Transverse colon (tissue), 4 donors: Measurements from ENCODE around the gene TAF4. TPM values are rescaled to one million over a fixed set of nuclear protein-coding genes. Genes with fewer than 3 reads are reported as not detected.
"Not testable (repeated sequence)": the region's sequence is repeated elsewhere in the genome, so short reads cannot be mapped to it uniquely, and the experiment has no call there.

Experiments
- DNase-seq: peaks from one replicate; pipeline ENCODE4 v3.0.0-alpha.2; 2019
- H3K27ac ChIP-seq, 4 donors: fragments of 200-600 bp; sonication (generic); 2 replicates each; pipeline ENCODE4 v1.5.1; 2016 to 2018; ENCODE audit warnings: inconsistent platforms in 4 of 4
- H3K27me3 ChIP-seq: fragments of 200-600 bp; sonication (generic); 2 replicates; pipeline ENCODE4 v1.5.1; 2017; ENCODE audit warnings: inconsistent platforms
- H3K36me3 ChIP-seq, 4 donors: fragments of 200-600 bp; sonication (generic); 2 replicates each; pipeline ENCODE4 v1.5.1; 2017 to 2019; ENCODE audit warnings: inconsistent platforms in 4 of 4
- H3K4me1 ChIP-seq, 4 donors: fragments of 200-600 bp; sonication (generic); 2 replicates each; pipeline ENCODE4 v1.5.1; 2017 to 2020; ENCODE audit warnings: inconsistent platforms in 4 of 4
- H3K4me3 ChIP-seq, 4 donors: fragments of 200-600 bp; sonication (generic); 1 replicate in 1 of 4; 2 replicates in 3 of 4; pipeline versions ENCODE4 v1.5.1 to v1.6.1; 2017 to 2019; ENCODE audit warnings: inconsistent platforms in 4 of 4
- H3K9me3 ChIP-seq, 2 donors: fragments of 200-600 bp; sonication (generic); 2 replicates each; pipeline ENCODE4 v1.5.1; 2017 to 2019; ENCODE audit warnings: inconsistent platforms in 2 of 2
- EP300 ChIP-seq: sonication (generic); formaldehyde crosslinking; IDR thresholded peaks from one replicate; pipeline ENCODE4 v1.6.1; 2017; ENCODE audit warnings: antibody characterized with exemption, low read depth
- POLR2A ChIP-seq: fragments of 450-650 bp; IDR thresholded peaks from one replicate; pipeline ENCODE4 v1.6.1; 2016; ENCODE audit warnings: antibody characterized with exemption, mild to moderate bottlenecking, moderate library complexity
- POLR2AphosphoS5 ChIP-seq, 3 donors: sonication (generic); formaldehyde crosslinking; IDR thresholded peaks; one replicate each; pipeline ENCODE4 v1.6.1; 2016; ENCODE audit warnings: antibody characterized with exemption in 3 of 3
- WGBS, 2 donors: methylation state at CpG; one replicate each; pipeline ENCODE4 v1.1.5; 2018; ENCODE audit warnings: low coverage in 1 of 2; 5-methylcytosine and 5-hydroxymethylcytosine counted together
- in situ Hi-C, 4 donors: fragments of 200-750 bp; cut with MboI; loops; one replicate each; pipeline versions ENCODE4 v1.15.0 to v1.15.1; 2017; ENCODE audit warnings: low sequenced_read_pairs in 3 of 4, low pct_ligation_motif_present in 1 of 4, low pct_unique_long_range_greater_than_20kb in 1 of 4
- intact Hi-C: fragments of 100-400 bp; cut with DNase I; formaldehyde crosslinking; loops from one replicate; pipeline ENCODE4 v1.15.1; 2023; ENCODE audit warnings: low total_unique reads
- total RNA-seq, 4 donors: library from RNA; depleted of rRNA; stranded (reverse); fragments of >200 nt; gene quantifications; one replicate each; pipeline ENCODE4 v1.1.0, GENCODE V29; 2016
- TF ChIP-seq, protein P1 (sequence below), 5 experiments: fragments of 200-600 bp in 3 of 5; fragments of 450-650 bp in 2 of 5; sonication (generic) in 3 of 5; IDR thresholded peaks; 1 replicate in 2 of 5; 2 replicates in 3 of 5; pipeline ENCODE4 v1.5.1; 2016 to 2017; ENCODE audit warnings: antibody characterized with exemption in 5 of 5, inconsistent platforms in 3 of 5, mild to moderate bottlenecking in 2 of 5, moderate library complexity in 1 of 5

Gene TAF4
- total RNA-seq, 4 donors from 2014 or later, result 18.9 to 39.5 (median 24.3) TPM

DNA sequence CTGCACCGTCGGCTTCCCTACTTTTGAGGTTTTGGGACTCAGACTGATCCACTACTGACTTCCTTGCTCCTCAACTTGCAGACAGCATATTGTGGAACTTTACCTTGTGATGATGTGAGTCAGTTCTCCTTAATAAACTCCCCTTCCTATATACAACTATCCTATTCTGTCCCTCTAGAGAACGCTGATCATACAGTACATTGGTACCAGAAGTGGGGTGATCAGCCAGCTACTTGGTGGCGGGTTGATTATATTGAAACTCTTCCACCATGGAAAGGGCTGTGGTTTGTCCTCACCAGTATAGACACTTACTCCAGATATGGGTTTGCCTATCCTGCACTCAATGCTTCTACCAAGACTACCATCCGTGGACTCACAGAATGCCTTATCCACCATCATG is 7.6 kb upstream of the TAF4 start:
- DNase-seq, result no peak
- Histone ChIP-seq H3K4me3 (no peak overlapping the region), H3K9me3 (peaks cover 17 to 20% of the 10 kb centered on the region in 2 donors), H3K27me3 (no peaks in the 10 kb centered on the region), H3K27ac (no peak overlapping the region), H3K36me3 (no peaks in the 10 kb centered on the region), H3K4me1 (peaks cover 8 to 22% (median 14%) of the 10 kb centered on the region in 4 donors)
- WGBS, 2 donors, result 93 to 96% methylated on average over 3 to 5 of the region's 5 CpGs
- TF ChIP-seq, protein P1, sequence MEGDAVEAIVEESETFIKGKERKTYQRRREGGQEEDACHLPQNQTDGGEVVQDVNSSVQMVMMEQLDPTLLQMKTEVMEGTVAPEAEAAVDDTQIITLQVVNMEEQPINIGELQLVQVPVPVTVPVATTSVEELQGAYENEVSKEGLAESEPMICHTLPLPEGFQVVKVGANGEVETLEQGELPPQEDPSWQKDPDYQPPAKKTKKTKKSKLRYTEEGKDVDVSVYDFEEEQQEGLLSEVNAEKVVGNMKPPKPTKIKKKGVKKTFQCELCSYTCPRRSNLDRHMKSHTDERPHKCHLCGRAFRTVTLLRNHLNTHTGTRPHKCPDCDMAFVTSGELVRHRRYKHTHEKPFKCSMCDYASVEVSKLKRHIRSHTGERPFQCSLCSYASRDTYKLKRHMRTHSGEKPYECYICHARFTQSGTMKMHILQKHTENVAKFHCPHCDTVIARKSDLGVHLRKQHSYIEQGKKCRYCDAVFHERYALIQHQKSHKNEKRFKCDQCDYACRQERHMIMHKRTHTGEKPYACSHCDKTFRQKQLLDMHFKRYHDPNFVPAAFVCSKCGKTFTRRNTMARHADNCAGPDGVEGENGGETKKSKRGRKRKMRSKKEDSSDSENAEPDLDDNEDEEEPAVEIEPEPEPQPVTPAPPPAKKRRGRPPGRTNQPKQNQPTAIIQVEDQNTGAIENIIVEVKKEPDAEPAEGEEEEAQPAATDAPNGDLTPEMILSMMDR (IDR thresholded peaks at IDR 0.05), result no peak
- no peak for TF ChIP-seq EP300
- TF ChIP-seq POLR2AphosphoS5 (IDR thresholded peaks at IDR 0.05), result no peak
- no peak for TF ChIP-seq POLR2A
- in situ Hi-C loops, result no loop called here
- intact Hi-C loops, result no loop called here

DNA sequence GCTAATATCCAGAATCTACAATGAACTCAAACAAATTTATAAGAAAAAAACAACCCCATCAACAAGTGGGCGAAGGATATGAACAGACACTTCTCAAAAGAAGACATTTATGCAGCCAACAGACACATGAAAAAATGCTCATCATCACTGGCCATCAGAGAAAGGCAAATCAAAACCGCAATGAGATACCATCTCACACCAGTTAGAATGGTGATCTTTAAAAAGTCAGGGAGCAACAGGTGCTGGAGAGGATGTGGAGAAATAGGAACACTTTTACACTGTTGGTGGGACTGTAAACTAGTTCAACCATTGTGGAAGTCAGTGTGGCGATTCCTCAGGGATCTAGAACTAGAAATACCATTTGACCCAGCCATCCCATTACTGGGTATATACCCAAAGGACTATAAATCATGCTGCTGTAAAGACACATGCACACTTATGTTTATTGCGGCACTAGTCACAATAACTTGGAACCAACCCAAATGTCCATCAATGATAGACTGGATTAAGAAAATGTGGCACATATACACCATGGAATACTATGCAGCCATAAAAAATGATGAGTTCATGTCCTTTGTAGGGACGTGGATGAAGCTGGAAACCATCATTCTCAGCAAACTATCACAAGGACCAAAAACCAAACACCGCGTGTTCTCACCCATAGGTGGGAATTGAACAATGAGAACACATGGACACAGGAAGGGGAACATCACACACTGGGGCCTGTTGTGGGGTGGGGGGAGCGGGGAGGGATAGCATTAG is 6.2 kb upstream of the TAF4 start:
- DNase-seq, H3K4me3 ChIP-seq, in situ Hi-C loops, intact Hi-C loops, H3K27me3 ChIP-seq, H3K36me3 ChIP-seq, H3K27ac ChIP-seq: not testable (repeated sequence)
- 73 to 95% methylated on average over 2 to 8 of the region's 8 CpGs for WGBS, 2 donors
- H3K9me3 ChIP-seq, result peaks cover 17 to 20% of the 10 kb centered on the region in 2 donors
- peaks cover 23 to 37% (median 29%) of the 10 kb centered on the region in 4 donors for H3K4me1 ChIP-seq

DNA sequence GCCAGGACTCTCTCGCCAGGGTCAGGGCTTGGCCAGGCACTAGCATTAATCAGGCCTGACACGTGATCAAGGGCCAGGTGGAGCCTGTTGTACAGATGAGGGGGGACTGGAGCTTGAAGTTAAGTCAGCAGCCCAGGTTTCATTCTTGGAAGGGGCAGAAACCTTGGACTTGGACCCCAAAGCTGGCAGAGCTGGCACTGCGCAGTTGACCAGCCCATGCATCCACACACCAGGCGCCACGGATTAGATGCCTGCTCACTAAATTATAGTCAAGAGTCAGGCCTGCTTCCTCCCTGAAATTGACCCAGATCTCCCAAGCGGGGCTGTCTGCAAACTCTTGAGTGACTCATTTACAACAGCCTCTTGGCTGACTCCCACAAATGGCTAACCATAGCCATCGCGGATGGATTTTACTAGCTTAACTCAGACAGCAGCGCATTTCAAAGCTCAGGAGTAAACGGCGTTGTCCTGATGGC is 4.1 kb upstream of the TAF4 start:
- Histone ChIP-seq H3K9me3 (peaks cover 1 to 7% of the 10 kb centered on the region in 2 donors), H3K4me1 (peaks cover 27 to 41% (median 31%) of the 10 kb centered on the region in 4 donors), H3K4me3 (no peak overlapping the region), H3K27ac (peak overlapping the region; percentile 58 to 75 (median 65)), H3K27me3 (no peaks in the 10 kb centered on the region), H3K36me3 (no peaks in the 10 kb centered on the region)
- DNase-seq, result peak; percentile 73
- TF ChIP-seq, protein P1 (IDR thresholded peaks at IDR 0.05), result no peak
- TF ChIP-seq POLR2A, result no peak
- TF ChIP-seq EP300, result no peak
- TF ChIP-seq POLR2AphosphoS5 (IDR thresholded peaks at IDR 0.05), result peak in 2 of 3 donors; percentile 8 to 25
- 45 to 53% methylated on average over 3 to 11 of the region's 11 CpGs for WGBS, 2 donors
- in situ Hi-C loops, result loop anchor here in 2 of 4 donors (10.0 kb wide), 1 partner anchor 55 kb away; the partner anchor contains the start of gene LSM14B (in 2 of the 2)
- intact Hi-C loops, result loop anchor here (5.0 kb wide), 1 partner anchor 53 kb away; the partner anchor contains the start of gene LSM14B

DNA sequence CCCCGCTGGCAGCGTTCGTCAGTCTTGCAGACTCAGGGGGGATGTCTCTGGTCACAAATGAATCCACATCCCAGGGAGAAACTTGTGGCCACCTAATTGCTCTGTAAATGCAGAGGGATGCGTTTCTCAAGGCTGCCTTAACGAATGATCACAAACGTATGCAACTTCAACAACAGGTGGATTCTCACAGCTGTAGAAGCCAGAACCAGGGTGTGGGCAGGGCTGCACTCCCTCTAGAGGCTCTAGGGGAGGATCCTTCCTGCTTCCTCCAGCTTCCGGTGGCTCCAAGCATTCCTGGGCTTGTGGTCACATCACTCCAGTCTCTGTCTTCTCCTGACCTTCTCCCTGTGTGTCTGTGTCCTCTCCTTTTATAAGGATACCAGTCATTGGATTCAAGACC is 3.3 kb upstream of the TAF4 start:
- Histone ChIP-seq H3K4me1 (peaks cover 33 to 46% (median 34%) of the 10 kb centered on the region in 4 donors), H3K27me3 (no peaks in the 10 kb centered on the region), H3K9me3 (peaks cover 0 to 6% of the 10 kb centered on the region in 2 donors), H3K27ac (peak overlapping the region; percentile 58 to 90 (median 65)), H3K4me3 (no peak overlapping the region), H3K36me3 (no peaks in the 10 kb centered on the region)
- intact Hi-C loops, result loop anchor here (5.0 kb wide), 1 partner anchor 53 kb away; the partner anchor contains the start of gene LSM14B
- in situ Hi-C loops, result loop anchor here in 2 of 4 donors (10.0 kb wide), 1 partner anchor 56 kb away; the partner anchor contains the start of gene LSM14B (in 2 of the 2)
- WGBS, 2 donors, result 59% methylated on average over 7 of the region's 7 CpGs; no CpG with 5 or more reads in 1 of the 2 donors
- no peak for TF ChIP-seq POLR2AphosphoS5 (IDR thresholded peaks at IDR 0.05)
- DNase-seq, result peak; percentile 22
